KMS-11 (cell line): Measurements from ENCODE around the gene PEX14.

Source experiments
- H2AFZ ChIP-seq: fragments of 200-600 bp; sonication (generic); 2 replicates; pipeline ENCODE4 v1.6.1; 2016; ENCODE audit warnings: antibody characterized with exemption, mixed run types, low read depth
- H3K27ac ChIP-seq: fragments of 200-600 bp; sonication (generic); 2 replicates; pipeline ENCODE4 v1.6.1; 2016; ENCODE audit warnings: mild to moderate bottlenecking, mixed run types
- H3K27me3 ChIP-seq: fragments of 200-600 bp; sonication (generic); 2 replicates; pipeline ENCODE4 v1.6.1; 2017; ENCODE audit warnings: mild to moderate bottlenecking, low read depth, mixed run types, moderate library complexity; ENCODE audit not compliant: insufficient read depth
- H3K36me3 ChIP-seq: fragments of 200-600 bp; sonication (generic); 2 replicates; pipeline ENCODE4 v1.6.1; 2017; ENCODE audit warnings: mild to moderate bottlenecking, mixed run types; ENCODE audit not compliant: insufficient read depth
- H3K4me1 ChIP-seq: fragments of 200-600 bp; sonication (generic); 2 replicates; pipeline ENCODE4 v1.6.1; 2016; ENCODE audit warnings: mild to moderate bottlenecking, low read depth, mixed run types; ENCODE audit not compliant: poor library complexity, severe bottlenecking
- H3K4me2 ChIP-seq: fragments of 200-600 bp; sonication (generic); 2 replicates; pipeline ENCODE4 v1.7.0; 2016; ENCODE audit warnings: mild to moderate bottlenecking, mixed run types
- H3K4me3 ChIP-seq: fragments of 200-600 bp; sonication (generic); IDR thresholded peaks from 2 replicates; pipeline ENCODE4 v1.6.1; 2017; ENCODE audit warnings: low read depth, low read length, mixed read lengths; ENCODE audit not compliant: insufficient read depth
- H3K79me2 ChIP-seq: fragments of 200-600 bp; sonication (generic); 2 replicates; pipeline ENCODE4 v1.6.1; 2016; ENCODE audit warnings: low read depth, mixed run types; ENCODE audit not compliant: insufficient read depth
- H3K9ac ChIP-seq: fragments of 200-600 bp; sonication (generic); 2 replicates; pipeline ENCODE4 v1.6.1; 2016; ENCODE audit warnings: mild to moderate bottlenecking, mixed run types
- H4K20me1 ChIP-seq: fragments of 200-600 bp; sonication (generic); 2 replicates; pipeline ENCODE4 v1.6.1; 2016; ENCODE audit warnings: mild to moderate bottlenecking, mixed run types; ENCODE audit not compliant: insufficient read depth
- TF ChIP-seq, protein P1 (sequence below): fragments of 200-600 bp; sonication (generic); conservative IDR thresholded peaks from 2 replicates; pipeline ENCODE4 v1.6.1; 2017; ENCODE audit warnings: low read depth, mild to moderate bottlenecking, antibody characterized with exemption, low read length, moderate library complexity, mixed read lengths

The PEX14 gene

GRCh38 chr1:10525208-10525607 lies 50.5 kb downstream of the PEX14 start:
- Histone ChIP-seq H3K4me3 (no peak overlapping the region), H4K20me1 (no peaks in the 10 kb centered on the region), H3K4me1 (no peaks in the 10 kb centered on the region), H3K79me2 (no peaks in the 10 kb centered on the region), H3K4me2 (no peak overlapping the region), H3K27ac (no peak overlapping the region), H3K9ac (no peak overlapping the region), H3K27me3 (no peaks in the 10 kb centered on the region), H2AFZ (no peak overlapping the region), H3K36me3 (no peaks in the 10 kb centered on the region)
- TF ChIP-seq, protein P1, sequence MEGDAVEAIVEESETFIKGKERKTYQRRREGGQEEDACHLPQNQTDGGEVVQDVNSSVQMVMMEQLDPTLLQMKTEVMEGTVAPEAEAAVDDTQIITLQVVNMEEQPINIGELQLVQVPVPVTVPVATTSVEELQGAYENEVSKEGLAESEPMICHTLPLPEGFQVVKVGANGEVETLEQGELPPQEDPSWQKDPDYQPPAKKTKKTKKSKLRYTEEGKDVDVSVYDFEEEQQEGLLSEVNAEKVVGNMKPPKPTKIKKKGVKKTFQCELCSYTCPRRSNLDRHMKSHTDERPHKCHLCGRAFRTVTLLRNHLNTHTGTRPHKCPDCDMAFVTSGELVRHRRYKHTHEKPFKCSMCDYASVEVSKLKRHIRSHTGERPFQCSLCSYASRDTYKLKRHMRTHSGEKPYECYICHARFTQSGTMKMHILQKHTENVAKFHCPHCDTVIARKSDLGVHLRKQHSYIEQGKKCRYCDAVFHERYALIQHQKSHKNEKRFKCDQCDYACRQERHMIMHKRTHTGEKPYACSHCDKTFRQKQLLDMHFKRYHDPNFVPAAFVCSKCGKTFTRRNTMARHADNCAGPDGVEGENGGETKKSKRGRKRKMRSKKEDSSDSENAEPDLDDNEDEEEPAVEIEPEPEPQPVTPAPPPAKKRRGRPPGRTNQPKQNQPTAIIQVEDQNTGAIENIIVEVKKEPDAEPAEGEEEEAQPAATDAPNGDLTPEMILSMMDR: no peak

GRCh38 chr1:10528066-10529014 lies 53.6 kb downstream of the PEX14 start:
- Histone ChIP-seq H3K4me1 (no peaks in the 10 kb centered on the region), H3K79me2 (no peaks in the 10 kb centered on the region), H3K4me2 (no peak overlapping the region), H3K36me3 (no peaks in the 10 kb centered on the region), H4K20me1 (no peaks in the 10 kb centered on the region), H2AFZ (no peak overlapping the region), H3K27ac (no peak overlapping the region), H3K4me3 (no peak overlapping the region), H3K27me3 (no peaks in the 10 kb centered on the region), H3K9ac (no peak overlapping the region)
- TF ChIP-seq, protein P1: no peak

- TF ChIP-seq, protein P1: no peak
- Histone ChIP-seq H3K9ac (no peak overlapping the region), H4K20me1 (no peaks in the 10 kb centered on the region), H3K4me2 (no peak overlapping the region), H3K27me3 (no peaks in the 10 kb centered on the region), H2AFZ (no peak overlapping the region), H3K4me3 (no peak overlapping the region), H3K4me1 (no peaks in the 10 kb centered on the region), H3K79me2 (no peaks in the 10 kb centered on the region), H3K36me3 (no peaks in the 10 kb centered on the region), H3K27ac (no peak overlapping the region)
Measured at GRCh38 chr1:10529091-10529490, 54.3 kb downstream of the PEX14 start.

GRCh38 chr1:10529765-10530164 lies 55.0 kb downstream of the PEX14 start:
- no peak overlapping the region for H3K4me3 ChIP-seq
- H3K4me2 ChIP-seq: no peak overlapping the region
- no peak overlapping the region for H3K27ac ChIP-seq
- H3K79me2 ChIP-seq: no peaks in the 10 kb centered on the region
- H3K4me1 ChIP-seq: no peaks in the 10 kb centered on the region
- no peaks in the 10 kb centered on the region for H4K20me1 ChIP-seq
- H3K36me3 ChIP-seq: no peaks in the 10 kb centered on the region
- H2AFZ ChIP-seq: no peak overlapping the region
- no peaks in the 10 kb centered on the region for H3K27me3 ChIP-seq
- TF ChIP-seq, protein P1: no peak
- H3K9ac ChIP-seq: no peak overlapping the region
